SK-N-SH treated with all-trans-retinoic acid at 6 μM for 48 hours (cell line): ENCODE data around the gene STIM2.

Experiments used
- ATAC-seq: fragments of 200-7000 bp; cut with Tn5 transposase; 3 replicates; pipeline ENCODE4 v1.9.1; 2020; ENCODE audit warnings: mild to moderate bottlenecking, moderate library complexity
- ARNTL ChIP-seq: fragments of 450-650 bp; formaldehyde crosslinking; IDR thresholded peaks from 2 replicates; pipeline ENCODE4 v1.5.0; 2020; ENCODE audit warnings: low read depth, mild to moderate bottlenecking, moderate library complexity, borderline replicate concordance
- BACH2 ChIP-seq: fragments of 250-450 bp; sonication (Bioruptor Pico); IDR thresholded peaks from 2 replicates; pipeline ENCODE4 v1.9.0; 2021; ENCODE audit warnings: mild to moderate bottlenecking, borderline replicate concordance
- CSDC2 ChIP-seq: fragments of 250-450 bp; sonication (Bioruptor Pico); IDR thresholded peaks from 2 replicates; pipeline ENCODE4 v1.5.0; 2020; ENCODE audit warnings: mild to moderate bottlenecking, moderate library complexity
- CSRNP3 ChIP-seq: fragments of 250-450 bp; sonication (Bioruptor Pico); IDR thresholded peaks from 2 replicates; pipeline ENCODE4 v1.5.1; 2021; ENCODE audit warnings: mild to moderate bottlenecking, moderate library complexity
- ESRRG ChIP-seq: fragments of 250-450 bp; sonication (Bioruptor Pico); IDR thresholded peaks from 2 replicates; pipeline ENCODE4 v1.6.1; 2021; ENCODE audit warnings: mild to moderate bottlenecking
- GLIS3 ChIP-seq: fragments of 250-450 bp; sonication (Bioruptor Pico); IDR thresholded peaks from 2 replicates; pipeline ENCODE4 v1.5.0; 2020; ENCODE audit warnings: mild to moderate bottlenecking, moderate library complexity
- ISL1 ChIP-seq: fragments of 250-450 bp; sonication (Bioruptor Pico); IDR thresholded peaks from 2 replicates; pipeline ENCODE4 v2.1.2; 2022; ENCODE audit warnings: mild to moderate bottlenecking, moderate library complexity
- OSR1 ChIP-seq: fragments of 250-450 bp; sonication (Bioruptor Pico); IDR thresholded peaks from 2 replicates; pipeline ENCODE4 v1.8.0; 2022; ENCODE audit warnings: moderate library complexity, mild to moderate bottlenecking, inconsistent platforms
- PPARA ChIP-seq: fragments of 250-450 bp; sonication (Bioruptor Pico); IDR thresholded peaks from 2 replicates; pipeline ENCODE4 v1.5.0; 2020; ENCODE audit warnings: mild to moderate bottlenecking, borderline replicate concordance
- RARB ChIP-seq: fragments of 250-450 bp; sonication (Bioruptor Pico); IDR thresholded peaks from 2 replicates; pipeline ENCODE4 v1.8.0; 2021; ENCODE audit warnings: mild to moderate bottlenecking, moderate library complexity
- SNAI2 ChIP-seq: fragments of 250-450 bp; sonication (Bioruptor Pico); IDR thresholded peaks from 2 replicates; pipeline ENCODE4 v1.5.0; 2020; ENCODE audit warnings: mild to moderate bottlenecking, moderate library complexity
- TCF4 ChIP-seq: fragments of 250-450 bp; sonication (Bioruptor Pico); IDR thresholded peaks from 2 replicates; pipeline ENCODE4 v1.8.0; 2021; ENCODE audit warnings: mild to moderate bottlenecking, moderate library complexity, borderline replicate concordance
- TOX ChIP-seq: fragments of 250-450 bp; sonication (Bioruptor Pico); IDR thresholded peaks from 2 replicates; pipeline ENCODE4 v1.8.0; 2021; ENCODE audit warnings: mild to moderate bottlenecking, moderate library complexity, borderline replicate concordance
- ZC3H10 ChIP-seq: fragments of 250-450 bp; sonication (Bioruptor Pico); IDR thresholded peaks from 2 replicates; pipeline ENCODE4 v1.5.1; 2021; ENCODE audit warnings: mild to moderate bottlenecking, moderate library complexity
- ZFP3 ChIP-seq: fragments of 250-450 bp; sonication (Bioruptor Pico); IDR thresholded peaks from 2 replicates; pipeline ENCODE4 v1.5.0; 2020; ENCODE audit warnings: mild to moderate bottlenecking, moderate library complexity
- ZFP30 ChIP-seq: fragments of 450-650 bp; formaldehyde crosslinking; IDR thresholded peaks from 2 replicates; pipeline ENCODE4 v1.5.0; 2022; ENCODE audit warnings: mild to moderate bottlenecking, moderate library complexity
- ZNF565 ChIP-seq: fragments of 450-650 bp; formaldehyde crosslinking; conservative IDR thresholded peaks from 2 replicates; pipeline ENCODE4 v1.5.0; 2020; ENCODE audit warnings: low read depth, mild to moderate bottlenecking, moderate library complexity
- ZNF70 ChIP-seq: fragments of 450-650 bp; formaldehyde crosslinking; IDR thresholded peaks from 2 replicates; pipeline ENCODE4 v1.5.0; 2020; ENCODE audit warnings: mild to moderate bottlenecking, moderate library complexity
- ZNF8 ChIP-seq: fragments of 450-650 bp; formaldehyde crosslinking; IDR thresholded peaks from 2 replicates; pipeline ENCODE4 v1.5.0; 2020; ENCODE audit warnings: mild to moderate bottlenecking, moderate library complexity
- TF ChIP-seq, protein P1 (sequence below): fragments of 250-450 bp; sonication (Bioruptor Pico); IDR thresholded peaks from 2 replicates; pipeline ENCODE4 v1.5.0; 2020; ENCODE audit warnings: mild to moderate bottlenecking, moderate library complexity
- TF ChIP-seq, protein P2 (sequence below): fragments of 250-450 bp; sonication (Bioruptor Pico); IDR thresholded peaks from 2 replicates; pipeline ENCODE4 v1.8.0; 2021; ENCODE audit warnings: low read depth, mild to moderate bottlenecking, moderate library complexity, borderline replicate concordance
- TF ChIP-seq, protein P3 (sequence below): fragments of 250-450 bp; sonication (Bioruptor Pico); IDR thresholded peaks from 2 replicates; pipeline ENCODE4 v1.8.0; 2020; ENCODE audit warnings: mild to moderate bottlenecking, moderate library complexity, borderline replicate concordance

STIM2 gene

DNA sequence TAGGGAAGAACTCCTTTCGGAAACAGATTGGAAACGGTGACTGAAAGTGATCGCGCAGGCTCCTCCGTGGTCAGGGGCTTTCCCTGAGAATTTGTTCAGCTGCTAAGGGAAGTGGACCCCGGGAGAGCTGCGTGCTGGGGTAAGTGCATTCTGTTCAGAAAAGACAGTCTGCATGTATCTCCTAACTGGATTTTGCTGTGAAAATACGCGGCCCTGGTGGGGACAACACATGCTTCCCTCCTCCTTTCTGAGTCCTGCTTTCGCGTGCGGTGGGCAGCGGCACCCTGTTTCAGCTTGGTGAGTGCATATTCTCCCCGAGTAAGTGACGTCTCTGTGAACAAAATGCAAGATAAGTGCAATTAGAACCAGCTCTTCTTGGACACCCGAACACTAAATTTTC, 195.6 kb downstream of the STIM2 start (continued):
- no peak for TF ChIP-seq TOX (CRISPR knock-in tag)
- TF ChIP-seq CSDC2 (CRISPR knock-in tag) = no peak
- no peak for TF ChIP-seq OSR1 (CRISPR knock-in tag)
- TF ChIP-seq RARB = no peak
- no peak for TF ChIP-seq ZNF565 (CRISPR knock-in tag)
- TF ChIP-seq SNAI2 (CRISPR knock-in tag) = no peak
- no peak for TF ChIP-seq ZNF70 (CRISPR knock-in tag)
- no peak for TF ChIP-seq BACH2 (CRISPR knock-in tag)
- TF ChIP-seq, all 23 proteins: peak for 0

- TF ChIP-seq, protein P1, sequence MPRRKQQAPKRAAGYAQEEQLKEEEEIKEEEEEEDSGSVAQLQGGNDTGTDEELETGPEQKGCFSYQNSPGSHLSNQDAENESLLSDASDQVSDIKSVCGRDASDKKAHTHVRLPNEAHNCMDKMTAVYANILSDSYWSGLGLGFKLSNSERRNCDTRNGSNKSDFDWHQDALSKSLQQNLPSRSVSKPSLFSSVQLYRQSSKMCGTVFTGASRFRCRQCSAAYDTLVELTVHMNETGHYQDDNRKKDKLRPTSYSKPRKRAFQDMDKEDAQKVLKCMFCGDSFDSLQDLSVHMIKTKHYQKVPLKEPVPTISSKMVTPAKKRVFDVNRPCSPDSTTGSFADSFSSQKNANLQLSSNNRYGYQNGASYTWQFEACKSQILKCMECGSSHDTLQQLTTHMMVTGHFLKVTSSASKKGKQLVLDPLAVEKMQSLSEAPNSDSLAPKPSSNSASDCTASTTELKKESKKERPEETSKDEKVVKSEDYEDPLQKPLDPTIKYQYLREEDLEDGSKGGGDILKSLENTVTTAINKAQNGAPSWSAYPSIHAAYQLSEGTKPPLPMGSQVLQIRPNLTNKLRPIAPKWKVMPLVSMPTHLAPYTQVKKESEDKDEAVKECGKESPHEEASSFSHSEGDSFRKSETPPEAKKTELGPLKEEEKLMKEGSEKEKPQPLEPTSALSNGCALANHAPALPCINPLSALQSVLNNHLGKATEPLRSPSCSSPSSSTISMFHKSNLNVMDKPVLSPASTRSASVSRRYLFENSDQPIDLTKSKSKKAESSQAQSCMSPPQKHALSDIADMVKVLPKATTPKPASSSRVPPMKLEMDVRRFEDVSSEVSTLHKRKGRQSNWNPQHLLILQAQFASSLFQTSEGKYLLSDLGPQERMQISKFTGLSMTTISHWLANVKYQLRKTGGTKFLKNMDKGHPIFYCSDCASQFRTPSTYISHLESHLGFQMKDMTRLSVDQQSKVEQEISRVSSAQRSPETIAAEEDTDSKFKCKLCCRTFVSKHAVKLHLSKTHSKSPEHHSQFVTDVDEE (CRISPR knock-in tag) = no peak
- TF ChIP-seq ESRRG (CRISPR knock-in tag) = no peak
- TF ChIP-seq, protein P2, sequence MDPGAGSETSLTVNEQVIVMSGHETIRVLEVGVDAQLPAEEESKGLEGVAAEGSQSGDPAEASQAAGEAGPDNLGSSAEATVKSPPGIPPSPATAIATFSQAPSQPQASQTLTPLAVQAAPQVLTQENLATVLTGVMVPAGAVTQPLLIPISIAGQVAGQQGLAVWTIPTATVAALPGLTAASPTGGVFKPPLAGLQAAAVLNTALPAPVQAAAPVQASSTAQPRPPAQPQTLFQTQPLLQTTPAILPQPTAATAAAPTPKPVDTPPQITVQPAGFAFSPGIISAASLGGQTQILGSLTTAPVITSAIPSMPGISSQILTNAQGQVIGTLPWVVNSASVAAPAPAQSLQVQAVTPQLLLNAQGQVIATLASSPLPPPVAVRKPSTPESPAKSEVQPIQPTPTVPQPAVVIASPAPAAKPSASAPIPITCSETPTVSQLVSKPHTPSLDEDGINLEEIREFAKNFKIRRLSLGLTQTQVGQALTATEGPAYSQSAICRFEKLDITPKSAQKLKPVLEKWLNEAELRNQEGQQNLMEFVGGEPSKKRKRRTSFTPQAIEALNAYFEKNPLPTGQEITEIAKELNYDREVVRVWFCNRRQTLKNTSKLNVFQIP (CRISPR knock-in tag) = no peak
- no peak for TF ChIP-seq ZFP30 (CRISPR knock-in tag)
- no peak for TF ChIP-seq TCF4 (CRISPR knock-in tag)
- no peak for TF ChIP-seq ISL1 (CRISPR knock-in tag)
- ATAC-seq = no peak
Measured at GRCh38 chr4:27057053-27057452, 196.4 kb downstream of the STIM2 start.

- no peak for ATAC-seq
- TF ChIP-seq ZC3H10 (no peak), TOX (CRISPR knock-in tag) (no peak), GLIS3 (no peak), PPARA (no peak), RARB (no peak), ARNTL (CRISPR knock-in tag) (no peak), ZFP3 (CRISPR knock-in tag) (no peak)
- TF ChIP-seq, protein P1 (CRISPR knock-in tag) = no peak
Measured at GRCh38 chr4:27057662-27058061, 197.0 kb downstream of the STIM2 start.

DNA sequence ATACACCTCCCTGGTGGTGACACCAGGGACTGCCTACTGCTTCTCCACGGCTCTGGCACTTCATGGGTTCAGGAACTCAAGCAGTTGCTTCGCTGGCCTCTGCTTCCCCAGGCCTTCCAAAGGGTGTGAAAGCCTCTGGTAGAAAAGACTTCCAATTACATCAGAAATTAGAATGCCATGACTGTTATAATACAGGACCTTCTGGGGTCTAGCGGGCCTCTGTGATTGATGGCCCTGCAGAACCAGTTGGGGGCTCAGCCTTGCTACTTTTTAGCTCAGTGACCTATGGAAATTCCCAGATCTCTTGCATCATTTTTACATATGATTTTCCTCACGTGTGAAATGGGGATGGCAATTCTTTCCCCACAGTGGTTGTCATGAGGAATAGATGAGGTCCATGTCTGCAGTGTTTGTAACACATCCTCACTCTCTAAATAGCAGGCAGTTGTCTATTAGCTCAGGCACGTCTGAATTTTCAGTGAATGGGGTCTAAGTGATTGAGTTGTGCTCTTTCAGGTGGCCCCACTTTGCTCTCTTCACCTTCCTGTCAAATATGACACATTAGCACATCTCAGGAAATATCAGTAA, 198.3 kb downstream of the STIM2 start:
- no peak for ATAC-seq
- TF ChIP-seq CSRNP3 (CRISPR knock-in tag) (no peak), CSDC2 (CRISPR knock-in tag) (no peak), TOX (CRISPR knock-in tag) (no peak), ISL1 (CRISPR knock-in tag) (no peak), PPARA (no peak), SNAI2 (CRISPR knock-in tag) (no peak), ESRRG (CRISPR knock-in tag) (no peak), ZNF70 (CRISPR knock-in tag) (no peak), ZC3H10 (no peak), ZNF8 (CRISPR knock-in tag) (no peak), BACH2 (CRISPR knock-in tag) (no peak), ZFP3 (CRISPR knock-in tag) (no peak), OSR1 (CRISPR knock-in tag) (no peak)
- TF ChIP-seq, protein P3, sequence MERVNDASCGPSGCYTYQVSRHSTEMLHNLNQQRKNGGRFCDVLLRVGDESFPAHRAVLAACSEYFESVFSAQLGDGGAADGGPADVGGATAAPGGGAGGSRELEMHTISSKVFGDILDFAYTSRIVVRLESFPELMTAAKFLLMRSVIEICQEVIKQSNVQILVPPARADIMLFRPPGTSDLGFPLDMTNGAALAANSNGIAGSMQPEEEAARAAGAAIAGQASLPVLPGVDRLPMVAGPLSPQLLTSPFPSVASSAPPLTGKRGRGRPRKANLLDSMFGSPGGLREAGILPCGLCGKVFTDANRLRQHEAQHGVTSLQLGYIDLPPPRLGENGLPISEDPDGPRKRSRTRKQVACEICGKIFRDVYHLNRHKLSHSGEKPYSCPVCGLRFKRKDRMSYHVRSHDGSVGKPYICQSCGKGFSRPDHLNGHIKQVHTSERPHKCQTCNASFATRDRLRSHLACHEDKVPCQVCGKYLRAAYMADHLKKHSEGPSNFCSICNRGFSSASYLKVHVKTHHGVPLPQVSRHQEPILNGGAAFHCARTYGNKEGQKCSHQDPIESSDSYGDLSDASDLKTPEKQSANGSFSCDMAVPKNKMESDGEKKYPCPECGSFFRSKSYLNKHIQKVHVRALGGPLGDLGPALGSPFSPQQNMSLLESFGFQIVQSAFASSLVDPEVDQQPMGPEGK (CRISPR knock-in tag) = no peak
- TF ChIP-seq, protein P1 (CRISPR knock-in tag) = no peak
